SK-N-SH treated with all-trans-retinoic acid at 6 μM for 48 hours (cell line): ENCODE data around the gene FNDC3B.

Experiments
- CREB5 ChIP-seq: fragments of 250-450 bp; sonication (Bioruptor Pico); IDR thresholded peaks from 2 replicates; pipeline ENCODE4 v1.5.1; 2020; ENCODE audit warnings: low read depth, mild to moderate bottlenecking, moderate library complexity
- GLIS3 ChIP-seq: fragments of 250-450 bp; sonication (Bioruptor Pico); IDR thresholded peaks from 2 replicates; pipeline ENCODE4 v1.5.0; 2020; ENCODE audit warnings: mild to moderate bottlenecking, moderate library complexity
- OSR1 ChIP-seq: fragments of 250-450 bp; sonication (Bioruptor Pico); IDR thresholded peaks from 2 replicates; pipeline ENCODE4 v1.8.0; 2022; ENCODE audit warnings: moderate library complexity, mild to moderate bottlenecking, inconsistent platforms
- POU6F1 ChIP-seq: fragments of 250-450 bp; sonication (Bioruptor Pico); IDR thresholded peaks from 2 replicates; pipeline ENCODE4 v1.8.0; 2021; ENCODE audit warnings: low read depth, mild to moderate bottlenecking, moderate library complexity, borderline replicate concordance
- RARB ChIP-seq: fragments of 250-450 bp; sonication (Bioruptor Pico); IDR thresholded peaks from 2 replicates; pipeline ENCODE4 v1.8.0; 2021; ENCODE audit warnings: mild to moderate bottlenecking, moderate library complexity
- TOX ChIP-seq: fragments of 250-450 bp; sonication (Bioruptor Pico); IDR thresholded peaks from 2 replicates; pipeline ENCODE4 v1.8.0; 2021; ENCODE audit warnings: mild to moderate bottlenecking, moderate library complexity, borderline replicate concordance
- ZFP30 ChIP-seq: fragments of 450-650 bp; formaldehyde crosslinking; IDR thresholded peaks from 2 replicates; pipeline ENCODE4 v1.5.0; 2022; ENCODE audit warnings: mild to moderate bottlenecking, moderate library complexity

- TF ChIP-seq TOX (no peak), ZFP30 (CRISPR knock-in tag) (no peak), POU6F1 (CRISPR knock-in tag) (no peak), OSR1 (CRISPR knock-in tag) (no peak), GLIS3 (CRISPR knock-in tag) (no peak), RARB (CRISPR knock-in tag) (no peak), CREB5 (CRISPR knock-in tag) (no peak)
Measured at GRCh38 chr3:172332256-172333041, 293.1 kb downstream of the FNDC3B start.
